Left lobe of liver (tissue), 2 donors: ENCODE data around the gene SBNO2. TPM values are rescaled to one million over a fixed set of nuclear protein-coding genes. Genes with fewer than 3 reads are reported as not detected.
A peak's percentile ranks its signal among the peaks of the same experiment; 100 is the strongest.
"Not testable (repeated sequence)": the region's sequence is repeated elsewhere in the genome, so short reads cannot be mapped to it uniquely, and the experiment has no call there.

Source experiments
- ATAC-seq: fragments of 200-7000 bp; cut with Tn5 transposase; one replicate; pipeline ENCODE4 v1.9.1; 2020; ENCODE audit warnings: mild to moderate bottlenecking, moderate library complexity
- DNase-seq: peaks from one replicate; pipeline ENCODE4 v3.0.0-alpha.2; 2020; ENCODE audit warnings: low spot score
- total RNA-seq: library from RNA; stranded (reverse); gene quantifications from one replicate; pipeline ENCODE4 v1.2.1, GENCODE V29; 2021
- donor health status: DM: no; HTN: no; CAD: no; lungs with moderate emphysema.
- donor health status: DM: no; HTN: yes; CAD: no.

Gene SBNO2
- total RNA-seq, 1 donor from 2014 or later = 22.6 TPM

- DNase-seq = no peak
Observed at GRCh38 chr19:1122021-1122971, 51.8 kb downstream of the SBNO2 start.

GRCh38 chr19:1121395-1121794, 52.7 kb downstream of the SBNO2 start:
- ATAC-seq = no peak
- no peak for DNase-seq

More at GRCh38 chr19:1122021-1122971, 51.8 kb downstream of the SBNO2 start:
- no peak for ATAC-seq

GRCh38 chr19:1119475-1120217, 54.4 kb downstream of the SBNO2 start:
- ATAC-seq (no peak), DNase-seq (no peak)

- ATAC-seq (no peak), DNase-seq (no peak)
Observed at GRCh38 chr19:1118999-1119398, 55.1 kb downstream of the SBNO2 start.

GRCh38 chr19:1117654-1118053, 56.4 kb downstream of the SBNO2 start:
- DNase-seq (no peak), ATAC-seq (no peak)

GRCh38 chr19:1116726-1117581, 57.1 kb downstream of the SBNO2 start:
- ATAC-seq (no peak), DNase-seq (no peak)

- ATAC-seq (no peak), DNase-seq (no peak)
Observed at GRCh38 chr19:1115646-1116420, 58.2 kb downstream of the SBNO2 start.

GRCh38 chr19:1114728-1115127, 59.3 kb downstream of the SBNO2 start:
- not testable (repeated sequence) for DNase-seq, ATAC-seq

GRCh38 chr19:1113986-1114483, 60.0 kb downstream of the SBNO2 start:
- ATAC-seq (peak; percentile 45), DNase-seq (no peak)

GRCh38 chr19:1113030-1113985, 60.8 kb downstream of the SBNO2 start:
- ATAC-seq (peak; percentile 92), DNase-seq (peak; percentile 97)

GRCh38 chr19:1112268-1113029, 61.6 kb downstream of the SBNO2 start:
- no peak for ATAC-seq
- no peak for DNase-seq

- ATAC-seq (no peak), DNase-seq (no peak)
Observed at GRCh38 chr19:1111641-1112267, 62.3 kb downstream of the SBNO2 start.

GRCh38 chr19:1110809-1111640, 63.0 kb downstream of the SBNO2 start:
- ATAC-seq = no peak
- DNase-seq = no peak

GRCh38 chr19:1109697-1110671, 64.1 kb downstream of the SBNO2 start:
- ATAC-seq (no peak), DNase-seq (no peak)

- ATAC-seq (no peak), DNase-seq (no peak)
Observed at GRCh38 chr19:1109032-1109551, 65.0 kb downstream of the SBNO2 start.
